Left ventricle myocardium inferior (tissue), 1 donor: ENCODE data around the gene PRKD2. TPM values are rescaled to one million over a fixed set of nuclear protein-coding genes. Genes with fewer than 3 reads are reported as not detected.

ENCODE experiments used
- DNase-seq: peaks from one replicate; pipeline ENCODE4 v3.0.0-alpha.2; 2020
- H3K27ac ChIP-seq: fragments of 200-600 bp; replicated peaks from 2 replicates; pipeline ENCODE4 v1.8.0; 2021
- H3K27me3 ChIP-seq: fragments of 200-600 bp; 2 replicates; pipeline ENCODE4 v1.8.0; 2021; ENCODE audit warnings: low read depth
- H3K36me3 ChIP-seq: fragments of 200-600 bp; 2 replicates; pipeline ENCODE4 v1.8.0; 2021
- H3K4me1 ChIP-seq: fragments of 200-600 bp; 2 replicates; pipeline ENCODE4 v1.8.0; 2021
- H3K4me3 ChIP-seq: fragments of 200-600 bp; 2 replicates; pipeline ENCODE4 v1.8.0; 2021; ENCODE audit warnings: mild to moderate bottlenecking, moderate library complexity
- H3K9me3 ChIP-seq: fragments of 200-600 bp; replicated peaks from 2 replicates; pipeline ENCODE4 v1.8.0; 2021
- intact Hi-C: fragments of 100-400 bp; cut with micrococcal nuclease; formaldehyde crosslinking; loops from one replicate; pipeline ENCODE4 v1.11.0; 2022
- total RNA-seq: library from RNA; stranded (reverse); fragmentation: NEBNext Ultra II Directional; extraction: Animal tissue kit (Norgen Biotek cat#: 25700); gene quantifications from one replicate; pipeline ENCODE4 v1.2.1, GENCODE V29; 2021
- TF ChIP-seq, protein P1 (sequence below): fragments of 200-600 bp; IDR thresholded peaks from 2 replicates; pipeline ENCODE4 v1.8.0; 2021; ENCODE audit warnings: antibody characterized with exemption, mild to moderate bottlenecking, borderline replicate concordance
- donor health status: DM: no; HTN: yes; CAD: no; lungs with severe emphysema.

The PRKD2 gene
- total RNA-seq, 1 donor from 2014 or later = 7.9 TPM

DNA sequence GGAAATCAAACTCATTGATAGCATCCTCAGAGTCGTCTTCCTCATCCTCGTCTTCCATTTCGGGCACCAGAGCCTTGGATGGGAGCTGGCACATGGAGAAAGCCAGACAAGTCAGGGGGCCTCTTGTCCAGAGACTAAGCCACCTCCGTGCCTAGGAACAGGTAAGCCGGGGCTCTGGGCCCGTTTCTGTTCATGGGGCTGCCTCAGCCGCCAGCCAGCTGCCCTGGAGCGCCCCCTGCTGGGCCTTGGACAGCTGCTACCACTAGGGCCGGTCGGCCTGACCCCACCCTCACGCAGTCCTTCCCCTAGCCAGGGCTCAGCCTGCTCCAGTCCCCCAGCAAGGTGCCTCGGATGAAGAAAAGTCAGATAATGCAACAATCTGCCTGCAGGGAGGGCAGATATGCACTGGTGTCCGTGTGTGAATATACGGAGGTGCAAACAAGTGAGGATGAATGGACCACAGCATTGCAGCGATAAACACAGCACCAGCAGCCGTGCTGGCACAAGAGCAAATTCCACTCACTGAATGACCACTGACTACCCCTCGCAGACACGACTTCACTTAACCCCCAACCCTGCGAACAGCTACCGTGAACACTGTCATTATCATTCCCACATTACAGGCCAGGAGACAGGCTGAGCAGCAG lies 11.9 kb upstream of the PRKD2 start:
- peak overlapping the region; percentile 77 for H3K27ac ChIP-seq
- H3K4me3 ChIP-seq = peak overlapping the region; percentile 1
- TF ChIP-seq, protein P1, sequence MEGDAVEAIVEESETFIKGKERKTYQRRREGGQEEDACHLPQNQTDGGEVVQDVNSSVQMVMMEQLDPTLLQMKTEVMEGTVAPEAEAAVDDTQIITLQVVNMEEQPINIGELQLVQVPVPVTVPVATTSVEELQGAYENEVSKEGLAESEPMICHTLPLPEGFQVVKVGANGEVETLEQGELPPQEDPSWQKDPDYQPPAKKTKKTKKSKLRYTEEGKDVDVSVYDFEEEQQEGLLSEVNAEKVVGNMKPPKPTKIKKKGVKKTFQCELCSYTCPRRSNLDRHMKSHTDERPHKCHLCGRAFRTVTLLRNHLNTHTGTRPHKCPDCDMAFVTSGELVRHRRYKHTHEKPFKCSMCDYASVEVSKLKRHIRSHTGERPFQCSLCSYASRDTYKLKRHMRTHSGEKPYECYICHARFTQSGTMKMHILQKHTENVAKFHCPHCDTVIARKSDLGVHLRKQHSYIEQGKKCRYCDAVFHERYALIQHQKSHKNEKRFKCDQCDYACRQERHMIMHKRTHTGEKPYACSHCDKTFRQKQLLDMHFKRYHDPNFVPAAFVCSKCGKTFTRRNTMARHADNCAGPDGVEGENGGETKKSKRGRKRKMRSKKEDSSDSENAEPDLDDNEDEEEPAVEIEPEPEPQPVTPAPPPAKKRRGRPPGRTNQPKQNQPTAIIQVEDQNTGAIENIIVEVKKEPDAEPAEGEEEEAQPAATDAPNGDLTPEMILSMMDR = peak; percentile 96
- DNase-seq = peak; percentile 80
- intact Hi-C loops = no loop called here
- peaks cover 94% of the 10 kb centered on the region for H3K36me3 ChIP-seq
- no peaks in the 10 kb centered on the region for H3K27me3 ChIP-seq
- no peaks in the 10 kb centered on the region for H3K9me3 ChIP-seq
- H3K4me1 ChIP-seq = peaks cover 51% of the 10 kb centered on the region

DNA sequence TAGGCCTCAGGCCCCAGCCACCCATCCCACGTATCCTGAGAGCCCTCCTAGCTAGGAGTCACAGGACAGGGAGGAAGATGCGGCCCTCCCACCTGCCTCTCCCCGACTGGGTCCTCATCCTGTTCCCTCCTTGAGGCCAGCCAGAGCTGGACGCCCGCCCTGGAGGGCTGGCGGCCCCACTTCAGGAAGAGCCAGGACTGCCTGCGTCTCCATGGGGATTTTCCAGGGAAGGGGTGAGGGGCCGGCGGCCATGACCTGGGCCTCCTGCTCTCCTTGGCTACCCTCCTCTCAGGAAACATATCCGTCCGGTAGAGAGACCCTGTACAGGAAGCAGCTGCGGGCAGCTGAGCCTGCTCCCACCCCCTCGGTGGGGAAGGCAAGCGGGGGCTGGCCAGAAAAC lies 11.3 kb upstream of the PRKD2 start:
- intact Hi-C loops = no loop called here
- Histone ChIP-seq H3K36me3 (peaks cover 94% of the 10 kb centered on the region), H3K27ac (peak overlapping the region; percentile 77), H3K9me3 (no peaks in the 10 kb centered on the region), H3K4me1 (peaks cover 51% of the 10 kb centered on the region), H3K27me3 (no peaks in the 10 kb centered on the region), H3K4me3 (peak overlapping the region; percentile 1)
- DNase-seq = peak; percentile 60
- TF ChIP-seq, protein P1 = no peak

DNA sequence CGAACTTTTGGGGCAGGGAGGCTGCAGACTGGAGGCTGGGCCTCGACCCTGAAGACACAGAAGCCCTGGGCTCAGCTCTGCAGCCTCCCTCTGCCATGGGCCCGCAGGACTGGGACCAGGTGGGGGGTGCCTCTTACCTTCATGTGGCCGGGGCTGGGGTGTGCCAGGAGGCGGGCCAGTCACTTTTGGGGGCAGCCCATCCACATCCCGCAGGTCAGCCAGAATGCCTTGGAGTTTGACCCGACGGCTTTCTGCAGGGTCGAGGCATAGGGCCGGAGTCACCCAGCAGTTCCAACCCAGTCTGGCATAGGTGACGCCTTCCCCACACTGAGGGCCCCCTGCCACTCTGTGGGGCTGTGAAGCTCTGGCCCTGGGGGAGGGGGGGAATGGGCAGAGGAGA lies 10.8 kb upstream of the PRKD2 start:
- intact Hi-C loops = no loop called here
- no peaks in the 10 kb centered on the region for H3K27me3 ChIP-seq

DNA sequence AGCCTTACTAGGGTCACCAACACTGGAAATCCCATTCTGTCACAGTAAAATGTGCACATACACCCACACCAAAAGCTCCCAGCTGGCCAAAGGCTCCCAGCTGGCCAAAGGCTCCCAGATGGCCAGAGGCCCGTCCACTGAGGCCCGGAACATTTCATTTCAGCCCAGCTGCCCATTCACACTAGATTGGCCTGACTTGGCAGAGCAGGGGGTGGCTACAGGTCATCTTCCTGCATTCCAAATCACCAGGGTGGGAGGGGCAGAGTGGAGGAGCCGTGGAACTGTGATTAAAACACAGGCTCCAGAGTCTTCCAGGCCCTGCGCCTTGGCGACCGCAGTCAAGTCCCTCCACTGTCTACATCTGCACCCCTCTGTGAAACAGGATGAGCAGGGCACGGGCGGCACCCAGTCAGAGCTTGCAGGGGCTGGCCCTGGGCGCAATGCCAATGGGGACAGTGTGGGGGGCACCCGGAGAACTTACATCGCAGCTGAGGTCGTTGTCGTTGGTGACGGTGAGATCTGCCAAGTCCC lies 10.1 kb upstream of the PRKD2 start:
- no peak for DNase-seq
- Histone ChIP-seq H3K4me3 (no peak overlapping the region), H3K27ac (peak overlapping the region; percentile 77), H3K9me3 (no peaks in the 10 kb centered on the region), H3K4me1 (peaks cover 48% of the 10 kb centered on the region), H3K27me3 (no peaks in the 10 kb centered on the region), H3K36me3 (peaks cover 94% of the 10 kb centered on the region)
- TF ChIP-seq, protein P1 = no peak
- intact Hi-C loops = no loop called here

More for the DNA sequence above, 10.8 kb upstream of the PRKD2 start:
- H3K27ac ChIP-seq = peak overlapping the region; percentile 77
- peak overlapping the region; percentile 1 for H3K4me3 ChIP-seq
- peaks cover 94% of the 10 kb centered on the region for H3K36me3 ChIP-seq
- TF ChIP-seq, protein P1 = no peak
- H3K4me1 ChIP-seq = peaks cover 51% of the 10 kb centered on the region
- no peak for DNase-seq
- no peaks in the 10 kb centered on the region for H3K9me3 ChIP-seq

DNA sequence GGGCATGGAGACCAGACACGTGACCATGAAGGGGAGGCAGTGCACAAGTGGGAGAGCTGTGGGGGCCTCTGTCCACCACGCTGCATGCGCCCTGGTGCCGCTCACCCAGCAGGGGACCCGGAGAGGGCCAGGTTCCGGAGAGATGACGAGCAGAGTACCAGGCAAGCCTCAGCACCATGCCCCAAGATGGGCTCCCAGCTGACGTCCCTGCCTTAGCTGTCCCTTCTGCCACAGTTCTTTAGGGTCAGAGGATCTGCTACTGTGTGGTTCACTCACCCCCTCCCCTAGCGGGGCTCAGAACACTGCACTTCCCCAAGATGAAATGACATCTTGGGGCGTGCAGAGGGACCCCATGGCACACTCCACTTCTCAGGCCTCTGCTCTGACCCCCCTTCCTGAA lies 9.6 kb upstream of the PRKD2 start:
- Histone ChIP-seq H3K27ac (peak overlapping the region; percentile 77), H3K27me3 (no peaks in the 10 kb centered on the region), H3K4me3 (no peak overlapping the region), H3K4me1 (peaks cover 46% of the 10 kb centered on the region), H3K36me3 (peaks cover 94% of the 10 kb centered on the region), H3K9me3 (no peaks in the 10 kb centered on the region)
- DNase-seq = no peak
- TF ChIP-seq, protein P1 = no peak
- intact Hi-C loops = no loop called here
